Measurements from ENCODE around the gene SNAPC2.

DNA sequence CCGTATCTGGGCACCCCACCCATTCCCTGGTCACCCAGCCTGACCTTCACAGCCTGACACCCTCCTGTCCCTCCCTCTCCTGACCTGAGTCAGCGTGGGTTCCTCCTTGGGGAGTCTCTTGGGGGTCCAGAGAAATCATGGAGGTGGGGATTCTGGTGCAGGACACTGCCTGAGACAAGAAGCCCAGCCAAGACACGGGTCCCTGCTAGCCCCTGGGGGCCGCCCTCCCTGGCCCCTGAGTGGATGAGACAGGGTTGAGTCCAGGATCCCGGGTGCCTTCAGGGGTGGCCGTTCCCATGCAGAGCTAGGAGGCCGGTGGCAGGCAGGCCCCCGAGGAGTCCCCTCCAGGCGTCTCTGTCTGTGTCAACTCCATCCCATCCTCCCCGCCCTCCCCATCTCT, 14.9 kb upstream of the SNAPC2 start:
- TF ChIP-seq YY1 (IDR thresholded peaks at IDR 0.05; ENCODE audit: insufficient read depth, insufficient replicate concordance, low read depth, low read length) (no peak), RFX5 (IDR thresholded peaks at IDR 0.05; ENCODE audit: low read depth, low read length) (no peak), NPAS2 (CRISPR knock-in tag; IDR thresholded peaks at IDR 0.05; ENCODE audit: borderline replicate concordance) (no peak)
